AG04449 (cell line): ENCODE results near the gene ZNF540.
"Not testable (repeated sequence)": the region's sequence is repeated elsewhere in the genome, so short reads cannot be mapped to it uniquely, and the experiment has no call there.

ENCODE experiments used
- CTCF ChIA-PET: fragments of 350-600 bp; formaldehyde crosslinking; extraction: SDS; loops from one replicate; lab custom pipeline; 2021; ENCODE audit warnings: antibody characterized with exemption; lab: Yijun Ruan, JAX
- POLR2A ChIA-PET: fragments of 400-600, 350-600 bp; formaldehyde crosslinking; extraction: SDS; loops from one replicate; lab custom pipeline; 2020; ENCODE audit warnings: antibody characterized with exemption, inconsistent platforms; lab: Yijun Ruan, JAX
- DNase-seq: peaks from one replicate; pipeline ENCODE4 v3.0.0-alpha.2; 2010; ENCODE audit warnings: low read depth, low spot score
- H3K4me3 ChIP-seq: 2 replicates; pipeline ENCODE4 v1.5.1; 2011; ENCODE audit warnings: low read depth, mild to moderate bottlenecking, control low read depth, low read length
- CTCF ChIP-seq: IDR thresholded peaks from one replicate; pipeline ENCODE4 v1.5.1; 2011; ENCODE audit warnings: mild to moderate bottlenecking, moderate library complexity, low read length, control low read depth, inconsistent platforms; ENCODE audit not compliant: insufficient read depth; ENCODE audit errors: missing control alignments

Gene ZNF540

GRCh38 chr19:37654629-37655300 lies 60.1 kb downstream of the ZNF540 start:
- POLR2A ChIA-PET = interaction anchor here (1.0 kb wide), 1 partner anchor 37 kb away, joined by 4 read pairs; no protein-coding TSS in a partner anchor
- no peak for TF ChIP-seq CTCF
- CTCF ChIA-PET = no interaction called here

GRCh38 chr19:37655301-37655688 lies 60.6 kb downstream of the ZNF540 start, which contains the start of gene ZFP30:
ZFP30 (minus strand) TSS chr19:37655465; CDS start chr19:37647822, 7,643 bp downstream.
- ChIA-PET CTCF (no interaction called here), POLR2A (interaction anchor here (1.0 kb wide), 1 partner anchor 37 kb away, joined by 4 read pairs; no protein-coding TSS in a partner anchor)
- no peak for TF ChIP-seq CTCF
- DNase-seq = no peak
- peak within 1 kb of the TSS; percentile 77 for H3K4me3 ChIP-seq

More at GRCh38 chr19:37654629-37655300, 60.1 kb downstream of the ZNF540 start:
- DNase-seq = no peak
- peak overlapping the region; percentile 77 for H3K4me3 ChIP-seq

DNA sequence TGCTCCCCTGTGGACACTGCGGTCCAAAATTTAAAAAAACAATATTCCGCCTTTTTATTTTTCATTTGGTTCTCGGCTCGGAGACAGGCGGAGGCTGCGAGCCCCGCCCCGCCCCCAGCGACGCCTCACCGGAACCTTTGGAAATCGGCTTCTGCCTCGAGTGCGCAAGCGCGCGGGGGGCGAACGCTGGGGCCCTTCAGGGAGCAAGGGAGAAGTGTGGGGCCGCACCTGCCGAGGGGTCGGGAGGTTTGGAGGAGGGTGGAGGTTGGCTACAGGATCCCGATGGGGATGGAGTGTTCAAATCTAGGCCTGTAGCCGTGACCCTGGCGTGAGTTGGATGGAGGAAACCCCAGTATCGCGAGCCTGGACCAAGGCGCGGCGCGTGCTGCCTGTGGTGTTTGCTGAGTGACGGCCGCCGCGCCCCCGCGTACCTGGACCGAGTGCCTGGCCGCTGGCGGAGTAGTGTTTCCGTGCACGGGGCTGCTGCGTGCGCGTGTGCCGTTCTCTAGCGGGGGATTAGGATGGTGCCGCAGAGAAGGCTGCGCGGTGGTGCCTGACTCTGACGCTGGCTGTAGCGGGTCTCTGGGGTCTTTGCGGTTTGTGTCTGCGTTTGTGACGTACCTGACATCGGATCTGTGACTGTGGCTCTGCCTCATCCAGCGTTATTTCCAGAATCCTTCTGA lies 61.2 kb downstream of the ZNF540 start:
- no peak for DNase-seq
- CTCF ChIA-PET = no interaction called here
- no peak for TF ChIP-seq CTCF
- POLR2A ChIA-PET = interaction anchor here (1.0 kb wide), 1 partner anchor 36 kb away, joined by 4 read pairs; no protein-coding TSS in a partner anchor
- peak overlapping the region; percentile 77 for H3K4me3 ChIP-seq

DNA sequence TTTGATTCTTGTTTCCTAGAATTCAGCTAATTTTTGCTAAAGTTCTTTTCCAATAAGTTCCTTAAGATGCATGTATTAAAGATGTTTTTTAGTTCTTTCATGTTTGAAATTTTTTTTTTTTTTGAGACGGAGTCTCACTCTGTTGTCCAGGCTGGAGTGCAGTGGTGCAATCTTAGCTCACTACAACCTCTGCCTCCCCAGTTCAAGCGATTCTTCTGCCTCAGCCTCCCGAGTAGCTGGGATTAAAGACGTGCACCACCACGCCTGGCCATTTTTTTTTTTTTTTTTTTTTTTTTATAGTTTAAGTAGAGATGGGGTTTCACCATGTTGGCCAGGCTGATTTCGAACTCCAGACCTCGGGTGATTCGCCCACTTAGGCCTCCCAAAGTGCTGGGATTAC lies 62.5 kb downstream of the ZNF540 start:
- POLR2A ChIA-PET = not testable (repeated sequence)
- CTCF ChIA-PET = interaction anchor here (0.6 kb wide), 1 partner anchor 12 kb away, joined by 3 read pairs; no protein-coding TSS in a partner anchor

More for the DNA sequence above, 62.5 kb downstream of the ZNF540 start:
- H3K4me3 ChIP-seq, DNase-seq: not testable (repeated sequence)
